ENCODE results near the gene RSPH6A.

RSPH6A gene

DNA sequence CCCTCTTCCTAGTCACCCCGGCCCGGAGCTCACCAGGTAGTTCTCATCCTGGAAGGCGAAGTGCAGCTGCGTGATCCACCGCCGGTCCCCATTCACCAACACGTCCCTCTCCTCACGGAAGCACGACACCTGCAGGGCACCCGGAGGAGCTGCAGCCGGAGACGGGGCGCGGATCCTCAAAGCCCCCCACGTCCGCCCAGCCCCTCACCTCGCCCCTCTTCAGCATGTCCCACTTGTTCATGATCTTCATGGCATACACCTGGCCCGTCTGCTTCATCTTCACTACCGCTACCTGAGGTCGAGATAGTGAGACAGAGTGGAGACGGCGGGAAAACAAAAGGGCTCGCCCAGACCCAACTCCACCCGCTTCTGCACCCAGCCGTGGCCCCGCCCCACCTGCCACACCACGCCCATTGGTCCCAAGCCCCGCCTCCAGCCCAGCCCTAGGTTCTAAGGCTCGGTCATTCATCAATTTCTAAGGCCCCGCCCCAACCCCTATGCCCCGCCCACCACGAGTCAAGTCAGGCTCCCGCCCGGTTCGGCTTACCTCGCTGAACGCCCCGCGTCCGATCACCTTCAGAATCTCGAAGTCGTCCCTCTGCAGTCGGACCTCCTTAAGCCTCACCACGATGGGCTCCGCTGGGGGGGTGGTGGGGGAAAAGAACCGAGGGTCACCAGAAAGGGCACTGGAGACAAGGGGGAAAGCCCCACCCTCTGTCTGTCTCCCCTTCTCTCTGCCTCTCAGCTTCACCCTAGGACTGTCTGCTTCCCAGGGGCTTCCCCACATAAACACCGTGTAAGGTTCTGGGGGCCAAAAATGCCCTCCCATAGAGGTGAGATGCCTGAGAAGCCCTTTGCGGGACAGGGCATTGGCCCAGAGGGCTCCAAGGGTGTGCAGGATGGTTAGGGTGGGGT lies 35.6 kb downstream of the RSPH6A start:
- DNase-seq, result peak; percentile 94

DNA sequence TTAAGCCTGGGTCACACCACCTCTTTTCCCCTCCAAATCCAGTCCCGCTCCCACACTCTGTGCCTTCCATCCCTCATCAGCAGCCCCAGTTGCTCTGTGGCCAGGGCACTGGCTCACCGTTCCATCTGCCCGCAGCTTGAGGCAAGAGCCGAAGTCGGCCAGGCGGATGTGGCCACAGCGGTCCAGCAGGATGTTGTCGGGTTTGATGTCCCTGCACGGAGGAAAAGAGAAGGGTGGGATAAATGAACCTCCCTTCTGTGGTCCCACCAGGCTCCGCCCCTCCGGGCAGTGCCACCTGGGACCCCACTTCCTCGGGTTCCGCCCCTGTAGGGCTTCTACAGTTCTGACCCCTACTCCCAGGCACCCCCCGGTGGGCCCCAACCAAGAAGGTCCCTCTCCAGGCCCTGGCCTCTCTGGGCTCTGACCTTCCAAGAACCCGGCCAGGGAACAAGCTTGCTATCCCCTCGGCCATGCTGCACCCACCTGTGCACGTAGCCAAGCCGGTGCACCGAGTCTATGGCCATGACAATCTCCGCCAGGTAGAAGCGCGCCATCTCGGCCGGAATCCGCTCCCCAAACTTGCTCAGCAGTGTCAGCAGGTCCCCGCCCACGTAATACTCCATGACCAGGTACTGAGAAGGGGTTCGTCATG lies 37.0 kb downstream of the RSPH6A start:
- DNase-seq, result no peak

DNA sequence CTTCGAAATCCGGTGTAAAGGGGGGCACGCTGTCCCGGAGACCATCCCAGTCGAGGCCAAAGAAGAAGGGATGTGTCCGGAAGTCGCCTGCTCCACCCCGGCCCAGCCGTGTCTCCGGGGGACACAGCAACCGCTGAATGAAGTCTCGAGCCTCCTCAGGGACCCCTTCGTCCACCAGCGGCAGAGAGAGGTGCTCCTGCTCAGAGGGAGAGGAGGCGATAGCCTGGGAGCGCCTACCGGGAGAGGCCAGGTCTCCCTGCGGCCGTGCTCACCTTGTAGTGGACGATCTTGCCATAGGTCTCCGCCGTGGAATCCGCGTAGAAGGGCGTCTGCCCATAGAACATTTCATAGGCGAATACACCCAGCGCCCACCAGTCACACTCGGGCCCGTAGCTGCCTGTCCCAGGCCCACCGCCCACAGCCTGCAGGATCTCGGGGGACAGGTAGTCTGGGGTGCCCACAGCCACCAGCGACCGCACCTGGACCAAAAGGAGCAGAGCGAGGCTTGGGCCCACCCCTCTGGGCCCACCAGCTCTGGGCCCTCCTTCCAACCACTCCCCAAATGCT lies 37.6 kb downstream of the RSPH6A start:
- no peak for DNase-seq

- DNase-seq, result no peak
Measured at GRCh38 chr19:45774765-45775164, 40.3 kb downstream of the RSPH6A start.

- no peak for DNase-seq
Measured at GRCh38 chr19:45773384-45773783, 41.7 kb downstream of the RSPH6A start.

GRCh38 chr19:45772912-45773311 lies 42.2 kb downstream of the RSPH6A start:
- DNase-seq, result no peak

GRCh38 chr19:45772130-45772840 lies 42.8 kb downstream of the RSPH6A start:
- no peak for DNase-seq

- no peak for DNase-seq
Measured at GRCh38 chr19:45771311-45771933, 43.7 kb downstream of the RSPH6A start.

DNA sequence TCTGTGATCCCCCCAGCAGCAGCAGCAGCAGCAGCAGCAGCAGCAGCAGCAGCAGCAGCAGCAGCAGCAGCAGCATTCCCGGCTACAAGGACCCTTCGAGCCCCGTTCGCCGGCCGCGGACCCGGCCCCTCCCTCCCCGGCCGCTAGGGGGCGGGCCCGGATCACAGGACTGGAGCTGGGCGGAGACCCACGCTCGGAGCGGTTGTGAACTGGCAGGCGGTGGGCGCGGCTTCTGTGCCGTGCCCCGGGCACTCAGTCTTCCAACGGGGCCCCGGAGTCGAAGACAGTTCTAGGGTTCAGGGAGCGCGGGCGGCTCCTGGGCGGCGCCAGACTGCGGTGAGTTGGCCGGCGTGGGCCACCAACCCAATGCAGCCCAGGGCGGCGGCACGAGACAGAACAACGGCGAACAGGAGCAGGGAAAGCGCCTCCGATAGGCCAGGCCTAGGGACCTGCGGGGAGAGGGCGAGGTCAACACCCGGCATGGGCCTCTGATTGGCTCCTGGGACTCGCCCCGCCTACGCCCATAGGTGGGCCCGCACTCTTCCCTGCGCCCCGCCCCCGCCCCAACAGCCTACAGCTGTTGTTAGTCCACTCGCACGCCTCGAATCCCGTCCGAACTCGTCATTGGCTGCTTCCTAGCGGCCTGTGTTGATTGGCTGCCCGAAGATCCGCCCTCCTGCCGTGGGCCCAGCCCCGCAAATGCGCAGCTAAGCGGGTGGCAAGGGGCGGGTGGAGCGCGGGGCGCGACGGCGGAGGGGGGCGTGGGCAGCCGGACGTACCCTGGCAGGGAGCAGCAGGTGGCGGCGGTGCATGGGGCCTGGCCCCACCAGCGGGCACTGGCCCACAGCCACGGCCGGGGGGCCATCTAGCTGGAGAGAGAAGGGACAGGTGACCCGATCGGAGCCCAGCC lies 44.7 kb downstream of the RSPH6A start:
- DNase-seq, result peak; percentile 99

- peak; percentile 78 for DNase-seq
Measured at GRCh38 chr19:45769821-45770191, 45.3 kb downstream of the RSPH6A start.

- peak; percentile 98 for DNase-seq
Measured at GRCh38 chr19:45768984-45769782, 45.9 kb downstream of the RSPH6A start, which contains the start of gene SIX5. Gene SIX5, minus strand, starts transcription at chr19:45769252. Its CDS starts 408 bp downstream, at chr19:45768844.

DNA sequence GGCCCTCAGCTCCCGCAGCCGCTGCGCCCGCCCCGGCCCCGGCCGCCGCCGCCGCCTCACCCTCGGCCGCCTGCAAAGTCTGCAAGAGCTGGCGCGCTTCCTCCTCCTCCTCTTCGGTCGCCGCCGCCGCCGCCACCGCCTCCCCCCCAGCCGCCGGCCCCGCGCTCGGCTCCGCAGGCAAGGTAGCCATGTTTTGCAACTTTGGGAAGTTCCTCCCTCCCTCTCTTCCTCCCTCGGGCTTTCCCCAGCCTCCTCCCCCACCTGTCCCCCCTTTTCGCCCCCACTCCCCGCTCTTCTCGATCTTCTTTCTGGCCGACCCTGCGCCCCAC lies 46.5 kb downstream of the RSPH6A start:
- DNase-seq, result peak; percentile 55

DNA sequence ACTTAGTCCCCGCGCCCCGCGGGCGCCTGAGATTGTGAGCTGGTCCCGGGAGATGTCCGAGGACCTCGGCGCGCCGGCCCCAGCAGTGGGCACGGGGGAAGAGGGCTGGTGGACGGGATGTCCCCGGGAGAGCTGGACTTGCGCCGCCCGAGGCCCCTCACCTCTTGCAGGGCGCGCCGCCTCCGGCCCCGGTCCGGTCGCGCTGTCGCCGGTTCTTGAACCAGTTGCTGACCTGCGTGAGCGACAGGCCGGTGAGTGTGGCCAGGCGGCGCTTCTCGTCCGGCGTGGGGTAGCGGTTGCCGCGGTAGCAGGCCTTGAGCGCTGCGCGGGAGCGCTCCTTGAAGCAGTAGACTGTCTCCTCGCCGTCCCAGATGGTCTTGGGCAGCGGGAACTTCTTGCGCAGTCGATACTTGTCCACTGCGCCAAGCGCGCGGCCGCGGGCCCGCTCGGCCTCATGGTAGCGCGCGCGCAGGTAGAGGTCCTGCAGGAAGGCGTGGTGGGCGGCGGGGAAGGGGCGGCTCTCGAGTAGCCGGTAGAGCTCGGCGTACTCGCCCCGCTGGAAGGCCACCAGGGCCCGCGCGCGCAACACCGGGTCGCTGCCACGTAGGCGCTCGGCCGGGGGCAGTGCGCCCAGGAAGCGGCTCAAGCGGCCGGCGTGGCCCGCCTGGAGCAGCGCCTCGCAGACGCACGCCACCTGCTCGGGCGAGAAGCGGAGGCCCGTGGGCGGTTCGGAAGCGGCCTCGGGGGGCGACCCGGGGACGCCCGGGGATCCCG lies 47.0 kb downstream of the RSPH6A start:
- DNase-seq, result peak; percentile 60

DNA sequence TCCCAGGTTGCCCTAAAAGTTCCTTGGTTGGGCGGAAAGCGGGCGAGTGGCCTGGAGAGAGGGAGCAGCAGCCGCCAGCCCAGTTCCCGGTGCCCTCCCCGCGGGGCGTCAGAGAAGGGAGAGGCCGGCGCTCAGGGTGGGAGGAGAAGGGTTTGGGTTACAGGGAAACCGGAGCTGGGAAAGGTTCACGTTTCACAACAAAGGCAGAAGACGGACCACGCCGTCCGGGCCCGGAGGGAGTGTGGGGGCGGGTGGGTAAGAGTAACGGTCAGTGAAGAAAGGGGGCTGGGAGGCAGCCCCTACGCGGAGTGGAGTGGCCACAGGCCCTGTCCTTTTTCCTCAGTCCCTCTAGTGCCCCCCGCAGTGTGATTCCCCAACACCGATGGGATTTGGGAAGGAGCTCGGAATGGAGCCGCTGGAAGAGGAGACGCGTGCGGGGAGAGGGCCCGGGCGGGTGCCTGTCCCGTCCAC lies 47.7 kb downstream of the RSPH6A start:
- no peak for DNase-seq

GRCh38 chr19:45766869-45767346 lies 48.2 kb downstream of the RSPH6A start:
- DNase-seq, result no peak

DNA sequence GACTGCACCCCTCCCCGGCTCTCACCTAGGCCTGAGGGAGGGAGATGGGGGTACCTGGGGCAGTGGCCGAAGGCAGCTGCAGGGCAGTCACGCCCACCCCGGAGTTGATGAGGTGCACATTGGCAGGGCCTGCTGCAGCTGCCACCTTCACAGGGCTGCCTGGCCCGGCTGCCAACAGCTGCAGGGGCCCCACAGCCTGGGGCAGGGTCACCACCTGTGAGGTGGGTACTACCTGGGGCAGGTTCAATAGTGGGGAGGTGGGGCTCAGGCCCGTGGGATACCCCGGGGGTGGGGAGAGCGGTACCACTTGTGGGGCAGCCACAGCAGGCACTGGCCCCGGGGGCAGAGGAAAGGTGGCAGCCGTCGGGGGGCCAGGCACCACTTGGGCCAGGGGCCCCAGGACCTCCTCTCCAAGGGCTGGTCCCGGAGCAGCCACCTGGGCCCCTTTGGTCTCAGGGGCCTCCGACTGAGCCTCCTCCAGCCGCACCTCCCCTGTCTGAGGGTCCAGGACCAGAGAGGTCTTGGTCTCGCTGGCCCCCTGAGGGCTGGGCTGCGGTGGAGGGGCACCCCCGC lies 48.7 kb downstream of the RSPH6A start:
- no peak for DNase-seq

DNA sequence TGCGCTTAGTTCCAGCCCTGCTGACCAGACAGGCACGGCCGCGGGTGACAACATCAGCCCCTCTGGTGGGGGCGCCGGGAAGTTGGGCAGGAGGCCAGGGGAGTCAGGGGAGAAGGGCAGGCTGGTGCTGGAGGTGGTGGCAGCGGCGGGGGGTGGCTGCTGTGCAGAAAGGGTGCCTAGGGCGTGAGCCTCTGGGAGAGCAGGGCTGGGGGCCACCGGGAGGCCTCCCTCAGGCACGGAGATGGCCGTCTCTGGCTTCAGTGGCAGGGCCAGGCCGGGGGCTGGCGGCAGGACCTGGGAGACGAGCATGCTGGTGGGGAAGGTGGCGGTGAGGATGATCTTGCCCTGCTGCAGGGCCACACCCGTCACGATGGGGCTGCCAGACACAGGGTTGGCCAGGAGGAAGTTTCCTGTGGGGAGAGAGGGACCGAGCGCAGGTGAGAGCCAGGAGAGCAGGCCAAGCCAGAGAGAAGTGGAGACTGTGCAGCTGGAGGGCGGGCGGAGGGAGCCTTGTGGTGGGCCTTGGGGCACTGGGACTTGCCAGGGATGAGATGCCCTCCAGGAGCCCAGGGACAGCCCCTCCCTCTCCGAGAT lies 49.3 kb downstream of the RSPH6A start:
- no peak for DNase-seq

DNA sequence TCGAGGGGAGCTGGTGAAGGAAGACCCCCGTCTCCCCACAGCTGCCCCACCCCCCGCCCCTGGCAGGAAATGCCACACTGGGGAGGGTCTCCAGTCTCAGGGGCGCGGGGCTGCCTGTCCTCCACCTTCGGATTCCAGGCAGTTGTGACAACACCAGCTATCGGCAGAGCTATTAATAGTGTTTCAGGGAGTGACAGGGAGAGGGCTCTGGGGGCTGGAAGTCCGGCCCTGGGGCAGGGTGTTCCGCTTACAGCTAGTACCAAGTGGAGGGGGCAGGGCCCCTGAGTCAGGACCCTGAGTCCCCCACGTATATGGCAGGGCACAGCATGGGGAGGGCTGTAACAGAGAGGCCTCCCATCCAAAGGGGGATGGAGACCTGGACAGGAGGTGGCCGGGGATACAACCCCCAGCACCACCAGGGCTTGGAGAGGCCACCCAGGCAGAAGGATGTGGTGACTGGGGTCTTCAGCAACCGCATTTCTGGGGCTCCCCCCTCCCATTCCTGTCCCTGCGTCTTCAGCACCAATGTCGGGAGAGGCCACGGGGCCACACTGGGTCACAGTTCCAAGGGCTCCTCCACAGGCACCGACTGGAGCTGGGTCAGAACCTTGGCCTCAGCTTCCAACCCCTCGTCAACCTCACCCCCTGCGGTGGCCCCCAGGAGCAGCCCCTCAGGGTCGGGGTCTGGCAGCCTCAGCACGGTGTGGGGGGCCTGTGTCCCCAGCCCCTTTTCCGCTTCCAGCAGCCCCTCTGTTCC lies 50.0 kb downstream of the RSPH6A start:
- DNase-seq, result no peak

Data from hematopoietic multipotent progenitor cell treated with erythropoietin and hydrocortisone succinate and interleukin-3 and kit ligand, for 6 days (in vitro differentiated cells).